Measurements from ENCODE around the gene PAF1. TPM values are rescaled to one million over a fixed set of nuclear protein-coding genes. Genes with fewer than 3 reads are reported as not detected.
A peak's percentile ranks its signal among the peaks of the same experiment; 100 is the strongest.

PAF1 gene
- total and polyA plus RNA-seq, 4 donors, result 13.7 to 29.4 (median 18.9) TPM

- H3K27me3 ChIP-seq (ENCODE audit: control insufficient read depth in 4 of 4, insufficient read depth in 4 of 4, low read length in 3 of 4), result no peaks in the 10 kb centered on the region
- peak overlapping the region; percentile 71 to 86 for H3K27ac ChIP-seq (ENCODE audit: low read depth in 1 of 2, low read length in 2 of 2)
- H3K9ac ChIP-seq (ENCODE audit: low read depth in 1 of 2, low read length in 2 of 2), result no peak overlapping the region
- H3K4me1 ChIP-seq (ENCODE audit: control insufficient read depth in 4 of 4, insufficient read depth in 4 of 4, low read length in 3 of 4), result peaks cover 11 to 45% (median 42%) of the 10 kb centered on the region in 4 donors
- peaks cover 4 to 38% (median 24%) of the 10 kb centered on the region in 4 donors for H3K36me3 ChIP-seq (ENCODE audit: control insufficient read depth in 4 of 4, insufficient read depth in 3 of 4, low read depth in 1 of 4, low read length in 3 of 4)
- H3K9me3 ChIP-seq (ENCODE audit: control insufficient read depth in 4 of 4, low read length in 3 of 4), result no peaks in the 10 kb centered on the region
- 60% methylated on average over 8 of the region's 8 CpGs for WGBS
- H3K4me3 ChIP-seq (ENCODE audit: low read depth in 1 of 3, low read length in 3 of 3), result no peak overlapping the region
- DNase-seq (ENCODE audit: low spot score), result no peak
- TF ChIP-seq MAX (IDR thresholded peaks at IDR 0.05), result no peak
- TF ChIP-seq YY1 (IDR thresholded peaks at IDR 0.05), result no peak
- TF ChIP-seq JUND (IDR thresholded peaks at IDR 0.05), result no peak
- TF ChIP-seq RXRA (IDR thresholded peaks at IDR 0.05), result peak; percentile 8 to 42
- peak; percentile 18 to 37 for TF ChIP-seq GABPA (IDR thresholded peaks at IDR 0.05 in 1 of 2, conservative IDR thresholded peaks at IDR 0.05 in 1 of 2)
- no peak for TF ChIP-seq HNF4G (IDR thresholded peaks at IDR 0.05)
- TF ChIP-seq RAD21 (IDR thresholded peaks at IDR 0.05), result peak in 1 of 2 donors; percentile 20
- TF ChIP-seq, protein P1, sequence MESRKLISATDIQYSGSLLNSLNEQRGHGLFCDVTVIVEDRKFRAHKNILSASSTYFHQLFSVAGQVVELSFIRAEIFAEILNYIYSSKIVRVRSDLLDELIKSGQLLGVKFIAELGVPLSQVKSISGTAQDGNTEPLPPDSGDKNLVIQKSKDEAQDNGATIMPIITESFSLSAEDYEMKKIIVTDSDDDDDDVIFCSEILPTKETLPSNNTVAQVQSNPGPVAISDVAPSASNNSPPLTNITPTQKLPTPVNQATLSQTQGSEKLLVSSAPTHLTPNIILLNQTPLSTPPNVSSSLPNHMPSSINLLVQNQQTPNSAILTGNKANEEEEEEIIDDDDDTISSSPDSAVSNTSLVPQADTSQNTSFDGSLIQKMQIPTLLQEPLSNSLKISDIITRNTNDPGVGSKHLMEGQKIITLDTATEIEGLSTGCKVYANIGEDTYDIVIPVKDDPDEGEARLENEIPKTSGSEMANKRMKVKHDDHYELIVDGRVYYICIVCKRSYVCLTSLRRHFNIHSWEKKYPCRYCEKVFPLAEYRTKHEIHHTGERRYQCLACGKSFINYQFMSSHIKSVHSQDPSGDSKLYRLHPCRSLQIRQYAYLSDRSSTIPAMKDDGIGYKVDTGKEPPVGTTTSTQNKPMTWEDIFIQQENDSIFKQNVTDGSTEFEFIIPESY (IDR thresholded peaks at IDR 0.05), result no peak
- TF ChIP-seq NR2F2 (IDR thresholded peaks at IDR 0.05), result peak; percentile 87
- TF ChIP-seq SP1 (IDR thresholded peaks at IDR 0.05), result no peak
- no peak for TF ChIP-seq HNF4A (conservative IDR thresholded peaks at IDR 0.05)
- TF ChIP-seq ATF3 (IDR thresholded peaks at IDR 0.05), result no peak
- TF ChIP-seq TAF1 (conservative IDR thresholded peaks at IDR 0.05), result no peak
- TF ChIP-seq FOXA2 (IDR thresholded peaks at IDR 0.05), result no peak
- no peak for TF ChIP-seq EGR1 (IDR thresholded peaks at IDR 0.05; ENCODE audit: low read depth in 2 of 2)
- TF ChIP-seq FOXA1 (IDR thresholded peaks at IDR 0.05), result no peak
- TF ChIP-seq, protein P2, sequence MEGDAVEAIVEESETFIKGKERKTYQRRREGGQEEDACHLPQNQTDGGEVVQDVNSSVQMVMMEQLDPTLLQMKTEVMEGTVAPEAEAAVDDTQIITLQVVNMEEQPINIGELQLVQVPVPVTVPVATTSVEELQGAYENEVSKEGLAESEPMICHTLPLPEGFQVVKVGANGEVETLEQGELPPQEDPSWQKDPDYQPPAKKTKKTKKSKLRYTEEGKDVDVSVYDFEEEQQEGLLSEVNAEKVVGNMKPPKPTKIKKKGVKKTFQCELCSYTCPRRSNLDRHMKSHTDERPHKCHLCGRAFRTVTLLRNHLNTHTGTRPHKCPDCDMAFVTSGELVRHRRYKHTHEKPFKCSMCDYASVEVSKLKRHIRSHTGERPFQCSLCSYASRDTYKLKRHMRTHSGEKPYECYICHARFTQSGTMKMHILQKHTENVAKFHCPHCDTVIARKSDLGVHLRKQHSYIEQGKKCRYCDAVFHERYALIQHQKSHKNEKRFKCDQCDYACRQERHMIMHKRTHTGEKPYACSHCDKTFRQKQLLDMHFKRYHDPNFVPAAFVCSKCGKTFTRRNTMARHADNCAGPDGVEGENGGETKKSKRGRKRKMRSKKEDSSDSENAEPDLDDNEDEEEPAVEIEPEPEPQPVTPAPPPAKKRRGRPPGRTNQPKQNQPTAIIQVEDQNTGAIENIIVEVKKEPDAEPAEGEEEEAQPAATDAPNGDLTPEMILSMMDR (IDR thresholded peaks at IDR 0.05; ENCODE audit: low read depth, low read length, missing input control), result no peak
- TF ChIP-seq, protein P3, sequence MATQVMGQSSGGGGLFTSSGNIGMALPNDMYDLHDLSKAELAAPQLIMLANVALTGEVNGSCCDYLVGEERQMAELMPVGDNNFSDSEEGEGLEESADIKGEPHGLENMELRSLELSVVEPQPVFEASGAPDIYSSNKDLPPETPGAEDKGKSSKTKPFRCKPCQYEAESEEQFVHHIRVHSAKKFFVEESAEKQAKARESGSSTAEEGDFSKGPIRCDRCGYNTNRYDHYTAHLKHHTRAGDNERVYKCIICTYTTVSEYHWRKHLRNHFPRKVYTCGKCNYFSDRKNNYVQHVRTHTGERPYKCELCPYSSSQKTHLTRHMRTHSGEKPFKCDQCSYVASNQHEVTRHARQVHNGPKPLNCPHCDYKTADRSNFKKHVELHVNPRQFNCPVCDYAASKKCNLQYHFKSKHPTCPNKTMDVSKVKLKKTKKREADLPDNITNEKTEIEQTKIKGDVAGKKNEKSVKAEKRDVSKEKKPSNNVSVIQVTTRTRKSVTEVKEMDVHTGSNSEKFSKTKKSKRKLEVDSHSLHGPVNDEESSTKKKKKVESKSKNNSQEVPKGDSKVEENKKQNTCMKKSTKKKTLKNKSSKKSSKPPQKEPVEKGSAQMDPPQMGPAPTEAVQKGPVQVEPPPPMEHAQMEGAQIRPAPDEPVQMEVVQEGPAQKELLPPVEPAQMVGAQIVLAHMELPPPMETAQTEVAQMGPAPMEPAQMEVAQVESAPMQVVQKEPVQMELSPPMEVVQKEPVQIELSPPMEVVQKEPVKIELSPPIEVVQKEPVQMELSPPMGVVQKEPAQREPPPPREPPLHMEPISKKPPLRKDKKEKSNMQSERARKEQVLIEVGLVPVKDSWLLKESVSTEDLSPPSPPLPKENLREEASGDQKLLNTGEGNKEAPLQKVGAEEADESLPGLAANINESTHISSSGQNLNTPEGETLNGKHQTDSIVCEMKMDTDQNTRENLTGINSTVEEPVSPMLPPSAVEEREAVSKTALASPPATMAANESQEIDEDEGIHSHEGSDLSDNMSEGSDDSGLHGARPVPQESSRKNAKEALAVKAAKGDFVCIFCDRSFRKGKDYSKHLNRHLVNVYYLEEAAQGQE (IDR thresholded peaks at IDR 0.05), result no peak
Measured at GRCh38 chr19:39372047-39372802, 18.7 kb downstream of the PAF1 start.

Data from liver (tissue), 9 donors.